Lower leg skin (tissue), 4 donors: ENCODE data around the gene OSMR. TPM values are rescaled to one million over a fixed set of nuclear protein-coding genes. Genes with fewer than 3 reads are reported as not detected.
A peak's percentile ranks its signal among the peaks of the same experiment; 100 is the strongest.

Experiments used
- DNase-seq, 2 donors: peaks; one replicate each; pipeline ENCODE4 v3.0.0-alpha.2; 2019; ENCODE audit warnings: low spot score in 2 of 2
- H3K4me3 ChIP-seq: fragments of 200-600 bp; sonication (generic); 2 replicates; pipeline ENCODE4 v1.5.1; 2017; ENCODE audit warnings: mild to moderate bottlenecking, low read depth; ENCODE audit not compliant: poor library complexity, severe bottlenecking
- CTCF ChIP-seq, 3 donors: fragments of 450-650 bp; IDR thresholded peaks; one replicate each; pipeline ENCODE4 v1.5.1; 2016; ENCODE audit warnings: antibody characterized with exemption in 3 of 3, mild to moderate bottlenecking in 3 of 3, moderate library complexity in 2 of 3
- POLR2A ChIP-seq, 2 donors: fragments of 450-650 bp; IDR thresholded peaks; one replicate each; pipeline ENCODE4 v1.6.1; 2016 to 2017; ENCODE audit warnings: antibody characterized with exemption in 2 of 2, mild to moderate bottlenecking in 1 of 2, moderate library complexity in 1 of 2
- WGBS, 2 donors: methylation state at CpG; one replicate each; pipeline ENCODE4 v1.1.5; 2018; 5-methylcytosine and 5-hydroxymethylcytosine counted together
- intact Hi-C: fragments of 100-400 bp; cut with DNase I; formaldehyde crosslinking; loops from one replicate; pipeline ENCODE4 v1.15.0; 2023; ENCODE audit warnings: low total_unique reads
- total RNA-seq, 4 donors: library from RNA; depleted of rRNA; stranded (reverse); fragments of >200 nt; gene quantifications; one replicate each; pipeline ENCODE4 v1.1.0, GENCODE V29; 2016

The OSMR gene
- total RNA-seq, 4 donors from 2014 or later = 13.7 to 28.1 (median 22.0) TPM

DNA sequence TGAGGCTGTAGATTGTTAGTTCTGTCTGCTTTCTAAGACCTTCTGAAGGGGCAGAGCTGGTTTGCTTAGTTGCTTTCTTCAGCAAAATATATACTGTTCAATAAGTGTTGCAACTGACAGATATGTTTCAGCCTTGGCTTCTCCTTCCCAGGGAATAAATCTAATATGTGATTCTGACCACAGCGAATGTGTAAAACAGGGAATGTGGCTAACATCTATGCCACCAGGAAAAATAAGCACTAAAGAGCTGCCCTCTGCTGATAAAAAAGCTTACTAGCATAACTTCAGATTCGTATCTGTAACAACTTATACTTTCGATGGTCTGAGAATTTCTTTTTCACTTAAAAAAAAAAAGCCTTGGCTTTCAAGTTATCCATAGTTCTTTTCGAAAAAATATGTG, 13.0 kb upstream of the OSMR start:
- TF ChIP-seq POLR2A (IDR thresholded peaks at IDR 0.05) (no peak), CTCF (IDR thresholded peaks at IDR 0.05) (no peak)
- 78 to 81% methylated on average over 4 of the region's 4 CpGs for WGBS, 2 donors
- intact Hi-C loops = no loop called here
- H3K4me3 ChIP-seq = no peak overlapping the region
- no peak for DNase-seq

GRCh38 chr5:38835887-38836286, 9.9 kb upstream of the OSMR start:
- no peak for DNase-seq
- no peak for TF ChIP-seq CTCF (IDR thresholded peaks at IDR 0.05)
- no peak for TF ChIP-seq POLR2A (IDR thresholded peaks at IDR 0.05)
- no peak overlapping the region for H3K4me3 ChIP-seq
- 24 to 25% methylated on average over 2 of the region's 2 CpGs for WGBS, 2 donors
- intact Hi-C loops = no loop called here

- intact Hi-C loops = no loop called here
- no peak for DNase-seq
- WGBS, 2 donors = 51 to 77% methylated on average over 2 of the region's 2 CpGs
- no peak overlapping the region for H3K4me3 ChIP-seq
- TF ChIP-seq POLR2A (IDR thresholded peaks at IDR 0.05) (no peak), CTCF (IDR thresholded peaks at IDR 0.05) (no peak)
These were observed 8.4 kb upstream of the OSMR start for GRCh38 chr5:38837416-38837815.

GRCh38 chr5:38837932-38838331, 7.9 kb upstream of the OSMR start:
- 91 to 94% methylated on average over 2 of the region's 2 CpGs for WGBS, 2 donors
- no peak overlapping the region for H3K4me3 ChIP-seq
- no peak for DNase-seq
- intact Hi-C loops = no loop called here
- TF ChIP-seq CTCF (IDR thresholded peaks at IDR 0.05) = no peak
- no peak for TF ChIP-seq POLR2A (IDR thresholded peaks at IDR 0.05)

GRCh38 chr5:38843665-38844064, 2.1 kb upstream of the OSMR start:
- WGBS, 2 donors = 69 to 83% methylated on average over 1 of the region's 1 CpG
- intact Hi-C loops = no loop called here
- H3K4me3 ChIP-seq = no peak overlapping the region
- no peak for DNase-seq
- no peak for TF ChIP-seq POLR2A (IDR thresholded peaks at IDR 0.05)
- TF ChIP-seq CTCF (IDR thresholded peaks at IDR 0.05) = no peak

DNA sequence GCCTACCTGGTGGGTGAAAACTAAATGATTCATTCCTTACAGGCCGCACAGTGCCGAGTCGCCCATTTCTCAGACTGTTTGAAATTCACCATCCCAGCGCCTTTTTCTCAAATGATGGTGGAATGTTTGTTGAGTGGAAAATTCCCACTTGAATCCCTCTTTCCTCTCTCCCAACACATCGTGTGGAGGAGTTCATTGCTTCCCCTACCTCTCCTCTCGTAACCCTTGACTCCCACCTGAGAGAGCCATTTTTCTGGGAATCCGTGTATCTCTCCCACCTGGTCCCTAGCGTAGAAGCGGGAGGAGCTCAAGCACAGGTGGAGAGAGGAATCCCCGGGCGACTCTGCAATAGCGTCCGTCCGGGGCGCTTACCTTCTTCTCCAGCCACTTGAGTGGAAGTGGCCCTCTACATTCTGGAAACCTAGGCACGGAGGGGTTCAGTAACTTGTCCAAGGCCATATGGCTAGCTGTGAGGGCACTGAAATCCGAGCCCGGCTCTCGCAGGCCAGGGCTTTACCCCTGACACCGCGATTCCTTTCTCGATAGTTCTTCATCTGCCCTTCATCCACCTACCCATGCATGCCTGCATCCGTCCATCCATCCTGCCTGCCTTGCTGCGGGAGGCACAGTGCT, 683 bp downstream of the OSMR start:
- DNase-seq = no peak
- no peak for TF ChIP-seq POLR2A (IDR thresholded peaks at IDR 0.05)
- TF ChIP-seq CTCF (IDR thresholded peaks at IDR 0.05) = no peak
- H3K4me3 ChIP-seq = peak overlapping the region; percentile 56
- intact Hi-C loops = no loop called here
- 7 to 10% methylated on average over 24 of the region's 24 CpGs for WGBS, 2 donors
